LNCAP (cell line): ENCODE measurements around the gene FAM186B.

Source experiments
- TF ChIP-seq, protein P1 (sequence below): fragments of 450-650 bp; IDR thresholded peaks from 2 replicates; pipeline ENCODE4 v1.5.1; 2017; ENCODE audit warnings: mild to moderate bottlenecking

FAM186B gene

DNA sequence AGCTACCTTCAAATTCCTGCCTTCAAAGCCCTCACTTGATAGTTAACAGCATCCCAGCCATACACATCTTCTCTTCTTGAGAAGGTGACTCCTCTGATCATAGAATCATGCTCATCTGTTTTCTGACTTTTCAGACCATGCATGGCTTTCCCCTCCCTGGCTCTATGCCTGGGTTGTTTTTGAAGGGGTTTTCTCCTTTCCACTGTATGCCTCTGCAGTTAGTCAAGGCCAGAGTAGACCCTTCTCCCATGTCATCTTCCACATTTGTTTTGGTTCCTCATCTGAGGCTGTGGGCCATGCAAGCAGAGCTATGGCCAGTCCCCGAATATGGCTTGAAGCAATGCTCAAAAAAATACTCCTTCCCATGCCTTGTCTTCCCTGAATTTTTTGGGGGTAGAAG lies 23.2 kb downstream of the FAM186B start:
- TF ChIP-seq, protein P1, sequence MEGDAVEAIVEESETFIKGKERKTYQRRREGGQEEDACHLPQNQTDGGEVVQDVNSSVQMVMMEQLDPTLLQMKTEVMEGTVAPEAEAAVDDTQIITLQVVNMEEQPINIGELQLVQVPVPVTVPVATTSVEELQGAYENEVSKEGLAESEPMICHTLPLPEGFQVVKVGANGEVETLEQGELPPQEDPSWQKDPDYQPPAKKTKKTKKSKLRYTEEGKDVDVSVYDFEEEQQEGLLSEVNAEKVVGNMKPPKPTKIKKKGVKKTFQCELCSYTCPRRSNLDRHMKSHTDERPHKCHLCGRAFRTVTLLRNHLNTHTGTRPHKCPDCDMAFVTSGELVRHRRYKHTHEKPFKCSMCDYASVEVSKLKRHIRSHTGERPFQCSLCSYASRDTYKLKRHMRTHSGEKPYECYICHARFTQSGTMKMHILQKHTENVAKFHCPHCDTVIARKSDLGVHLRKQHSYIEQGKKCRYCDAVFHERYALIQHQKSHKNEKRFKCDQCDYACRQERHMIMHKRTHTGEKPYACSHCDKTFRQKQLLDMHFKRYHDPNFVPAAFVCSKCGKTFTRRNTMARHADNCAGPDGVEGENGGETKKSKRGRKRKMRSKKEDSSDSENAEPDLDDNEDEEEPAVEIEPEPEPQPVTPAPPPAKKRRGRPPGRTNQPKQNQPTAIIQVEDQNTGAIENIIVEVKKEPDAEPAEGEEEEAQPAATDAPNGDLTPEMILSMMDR, result no peak

DNA sequence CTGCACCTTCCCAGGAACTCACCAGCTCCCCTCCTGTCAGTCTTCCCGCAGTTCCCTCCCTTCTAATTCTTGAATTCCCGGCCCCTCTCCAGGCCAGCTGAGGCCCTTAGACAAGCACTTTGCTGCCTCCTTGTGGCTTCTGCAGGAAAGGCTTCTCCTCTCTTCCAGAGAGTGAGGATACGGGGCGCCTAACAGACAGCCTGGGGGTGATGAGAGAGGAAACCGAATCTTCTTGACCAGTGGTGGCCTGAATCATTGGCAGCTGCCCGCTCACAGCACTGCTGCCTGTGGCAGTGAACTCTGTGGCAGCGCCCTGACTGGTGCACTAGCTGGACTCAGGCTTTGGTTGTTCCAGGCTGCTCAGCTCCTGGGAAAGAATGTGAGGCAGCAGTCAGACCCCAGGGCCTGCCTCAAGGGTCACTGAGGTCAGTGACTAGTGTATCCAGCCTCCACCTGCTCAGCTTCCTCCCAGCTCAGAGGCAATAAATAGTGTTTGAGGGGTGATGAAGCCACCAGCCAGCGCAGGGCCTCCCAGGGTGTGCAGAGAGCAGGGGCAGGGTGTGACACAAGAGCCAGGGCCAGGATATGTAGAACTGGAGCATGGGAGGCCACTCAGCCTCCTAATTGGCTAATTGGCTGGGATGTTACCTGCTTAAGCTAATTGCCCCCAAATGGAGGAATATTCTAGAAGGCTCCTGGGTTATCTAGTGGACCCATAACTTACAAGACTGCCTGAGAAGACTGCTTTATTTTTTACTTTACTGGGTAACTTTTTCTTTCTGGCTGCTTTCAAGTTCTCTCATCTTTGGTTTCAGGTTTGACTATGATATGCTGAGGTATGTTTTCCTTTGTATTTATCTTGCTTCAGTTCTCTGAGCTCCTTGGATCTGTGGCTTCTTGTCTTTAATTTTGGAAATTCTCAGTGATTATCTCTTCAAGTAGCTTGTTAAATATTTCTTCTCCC lies 24.6 kb downstream of the FAM186B start:
- TF ChIP-seq, protein P1, result peak; percentile 92

DNA sequence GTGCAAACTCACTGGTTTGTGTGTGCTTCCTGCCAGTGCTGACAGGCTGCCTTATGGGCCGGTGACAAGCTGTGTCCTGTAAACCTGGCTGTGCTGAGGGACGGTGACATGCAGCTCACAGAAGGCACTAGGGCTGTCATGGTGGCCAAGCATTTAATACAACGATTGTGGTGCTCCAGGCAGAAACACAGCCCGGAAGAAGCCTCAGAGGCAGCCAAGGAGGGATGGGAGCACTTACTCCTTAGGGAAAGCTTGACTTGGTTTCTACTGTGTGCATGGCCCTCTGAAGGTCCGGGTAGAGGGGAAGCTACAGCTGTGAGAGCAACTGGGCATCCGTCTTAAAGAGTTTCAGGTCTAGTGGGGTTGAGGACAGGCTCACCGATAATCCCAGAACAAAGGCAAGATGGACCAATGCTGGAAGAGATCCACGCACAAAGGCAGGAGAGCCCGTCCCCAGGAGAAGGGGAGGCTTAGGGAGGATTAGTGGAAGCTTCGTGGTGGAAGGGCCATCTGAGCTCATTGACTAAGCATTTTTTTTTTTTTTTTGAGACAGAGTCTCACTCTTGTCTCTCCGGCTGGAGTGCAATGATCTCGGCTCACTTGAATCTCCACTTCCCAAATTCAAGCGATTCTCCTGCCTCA lies 26.8 kb downstream of the FAM186B start:
- TF ChIP-seq, protein P1, result no peak

DNA sequence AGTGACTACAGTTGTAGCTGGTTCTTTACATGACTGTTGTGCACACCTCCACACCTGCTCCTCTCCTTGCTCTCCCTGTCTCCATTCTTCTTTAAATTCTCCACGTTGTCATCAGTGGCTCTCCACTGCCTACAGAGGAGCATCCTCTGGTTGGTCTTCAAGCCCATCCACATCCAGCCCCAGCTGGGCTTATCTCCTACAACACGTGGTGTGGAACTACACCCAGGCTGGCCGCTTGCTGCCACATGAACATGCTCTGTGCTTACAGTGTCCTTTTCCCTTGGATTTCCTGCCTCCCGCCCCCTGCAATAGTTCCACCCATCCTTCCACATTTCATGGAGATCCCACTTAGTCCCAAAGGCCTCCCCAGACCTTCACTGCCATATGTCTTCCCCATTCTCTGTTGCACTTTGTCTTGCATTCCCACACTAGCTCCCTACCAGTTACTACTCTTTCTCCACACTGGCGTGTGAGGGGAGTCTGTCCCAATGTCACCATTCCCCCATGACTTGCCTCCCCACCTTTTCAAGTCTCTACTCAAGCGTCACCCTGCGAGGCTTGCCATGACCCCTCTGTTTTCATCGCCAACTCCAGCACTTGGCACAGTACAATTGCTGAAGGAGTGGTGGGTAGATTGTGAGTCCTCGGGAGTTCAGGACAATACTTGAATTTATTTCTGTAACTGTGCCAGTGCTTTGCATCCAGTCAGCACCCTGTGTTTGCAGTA lies 27.7 kb downstream of the FAM186B start:
- TF ChIP-seq, protein P1, result no peak

DNA sequence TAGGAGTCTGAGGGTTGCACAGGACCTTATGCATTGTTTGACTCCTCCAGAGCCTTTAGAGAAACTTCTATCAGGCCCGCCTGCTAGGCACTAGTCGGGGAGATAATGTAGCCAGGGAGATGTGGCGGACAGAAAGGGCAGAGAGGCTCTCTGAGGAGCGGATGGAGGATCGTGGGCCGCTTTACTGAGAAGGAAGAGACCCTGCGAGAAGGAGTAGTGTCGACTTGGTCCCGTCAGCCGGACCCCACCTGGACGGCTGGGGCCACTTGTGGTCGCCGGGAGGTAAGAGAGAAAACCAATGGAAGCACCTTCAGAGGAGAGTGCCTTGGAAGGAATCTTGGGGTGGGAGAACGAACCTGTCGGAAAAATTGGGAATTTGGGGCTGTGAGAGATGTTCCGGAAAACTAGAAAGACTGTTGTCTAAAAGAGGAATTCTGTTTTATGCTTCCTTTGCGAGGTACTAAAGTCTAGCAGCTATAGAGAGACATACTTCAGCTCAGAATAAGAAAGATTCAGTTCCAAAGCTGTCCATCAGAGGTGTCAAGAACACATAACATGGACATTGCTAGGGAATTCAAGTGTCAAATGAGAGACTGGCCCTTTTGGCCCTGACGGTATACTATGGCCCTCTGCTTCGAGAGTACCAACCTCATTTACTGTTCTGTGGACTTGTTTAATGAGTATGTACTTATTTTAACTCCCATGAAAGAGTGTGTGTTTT lies 36.8 kb downstream of the FAM186B start:
- TF ChIP-seq, protein P1, result no peak

DNA sequence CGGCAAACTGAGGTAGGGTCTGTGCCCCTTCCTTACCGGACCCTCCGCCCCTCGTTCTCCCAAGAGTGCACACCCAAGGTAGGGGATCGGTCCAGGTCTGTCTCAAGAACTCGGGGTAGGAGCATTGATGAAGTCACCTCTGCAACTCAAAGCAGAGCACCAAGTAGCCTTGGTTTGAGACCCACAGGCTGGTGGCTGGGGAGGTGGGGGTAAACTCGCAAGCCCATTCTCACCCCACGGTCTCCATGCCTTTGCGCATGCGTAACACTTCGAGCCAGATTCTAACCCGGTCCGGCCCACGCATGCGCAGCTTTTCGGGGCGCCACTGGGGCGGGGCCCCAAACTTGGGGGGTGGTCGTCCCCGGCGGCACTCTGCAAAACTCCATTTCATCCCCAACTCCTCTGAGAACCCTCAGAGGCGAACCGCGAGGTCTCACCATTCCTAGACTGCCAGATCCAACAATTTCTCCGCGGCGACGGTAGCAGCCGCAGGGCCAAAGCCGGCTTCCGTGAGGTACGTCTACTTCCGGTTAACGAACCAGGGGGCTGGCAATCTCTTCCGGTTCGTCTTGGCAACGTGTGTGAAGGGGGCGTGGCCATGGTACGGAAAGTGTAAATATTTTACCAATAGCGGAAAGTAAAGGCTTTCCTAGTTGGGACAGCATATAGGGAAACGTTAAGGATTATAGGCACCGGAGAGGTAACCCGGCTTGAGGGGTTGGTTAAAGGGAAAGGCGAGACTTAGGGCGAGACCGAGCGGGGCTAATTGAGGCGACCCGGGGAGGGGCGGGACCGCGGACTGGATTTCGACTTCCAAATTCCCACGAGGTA lies 37.6 kb downstream of the FAM186B start, which contains the start of gene MCRS1:
MCRS1 (minus strand) TSS at position 532 of the 831 bp plus-strand sequence. CDS start 1,411 bp downstream, outside the sequence.
- TF ChIP-seq, protein P1, result no peak
